ENCODE results near the gene BEST4.

Gene BEST4

DNA sequence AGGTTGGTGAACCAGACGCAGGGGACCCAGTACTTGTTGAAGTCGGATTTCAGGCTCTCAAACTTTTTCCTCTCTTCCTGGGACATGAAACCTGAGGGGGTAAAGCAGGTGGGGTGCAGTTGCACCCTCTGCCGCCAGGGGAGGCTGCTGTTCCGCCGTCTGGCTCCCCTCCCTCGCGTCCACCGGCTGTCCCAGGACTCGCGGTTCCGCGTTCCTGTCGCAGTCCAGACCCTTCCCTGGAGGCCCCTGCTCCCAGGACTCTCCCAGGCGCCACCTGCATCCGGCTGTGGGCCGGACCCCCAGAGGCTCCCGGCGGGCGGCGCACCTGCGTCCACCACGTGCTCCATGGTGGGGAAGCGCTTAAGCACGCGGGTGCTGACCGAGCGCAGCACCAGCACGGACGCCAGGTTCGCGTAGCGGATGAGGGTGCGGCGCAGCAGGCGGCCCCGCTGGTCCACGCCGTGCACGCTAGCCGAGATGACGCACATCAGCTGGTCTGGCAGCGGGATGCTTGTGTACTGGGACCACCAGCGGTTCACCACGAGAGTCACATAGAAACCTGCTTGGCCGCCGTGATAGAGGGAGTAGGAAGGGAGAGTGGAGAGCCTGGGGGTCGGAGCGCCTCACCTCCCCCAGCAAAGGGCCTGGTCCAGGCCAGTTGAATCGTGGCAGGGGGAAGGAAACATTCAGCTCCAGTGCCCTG is 1.7 kb downstream of the BEST4 start:
- DNase-seq (ENCODE audit: low read depth in 1 of 2, low spot score in 1 of 2), result peak; percentile 69 to 81
- Histone ChIP-seq H3K27me3 (ENCODE audit: insufficient read depth, poor library complexity, severe bottlenecking) (no peaks in the 10 kb centered on the region), H3K4me3 (replicated peaks; ENCODE audit: insufficient read depth, low read length) (peak overlapping the region; percentile 34), H3K27ac (replicated peaks) (peak overlapping the region; percentile 35)
- TF ChIP-seq, protein P1, sequence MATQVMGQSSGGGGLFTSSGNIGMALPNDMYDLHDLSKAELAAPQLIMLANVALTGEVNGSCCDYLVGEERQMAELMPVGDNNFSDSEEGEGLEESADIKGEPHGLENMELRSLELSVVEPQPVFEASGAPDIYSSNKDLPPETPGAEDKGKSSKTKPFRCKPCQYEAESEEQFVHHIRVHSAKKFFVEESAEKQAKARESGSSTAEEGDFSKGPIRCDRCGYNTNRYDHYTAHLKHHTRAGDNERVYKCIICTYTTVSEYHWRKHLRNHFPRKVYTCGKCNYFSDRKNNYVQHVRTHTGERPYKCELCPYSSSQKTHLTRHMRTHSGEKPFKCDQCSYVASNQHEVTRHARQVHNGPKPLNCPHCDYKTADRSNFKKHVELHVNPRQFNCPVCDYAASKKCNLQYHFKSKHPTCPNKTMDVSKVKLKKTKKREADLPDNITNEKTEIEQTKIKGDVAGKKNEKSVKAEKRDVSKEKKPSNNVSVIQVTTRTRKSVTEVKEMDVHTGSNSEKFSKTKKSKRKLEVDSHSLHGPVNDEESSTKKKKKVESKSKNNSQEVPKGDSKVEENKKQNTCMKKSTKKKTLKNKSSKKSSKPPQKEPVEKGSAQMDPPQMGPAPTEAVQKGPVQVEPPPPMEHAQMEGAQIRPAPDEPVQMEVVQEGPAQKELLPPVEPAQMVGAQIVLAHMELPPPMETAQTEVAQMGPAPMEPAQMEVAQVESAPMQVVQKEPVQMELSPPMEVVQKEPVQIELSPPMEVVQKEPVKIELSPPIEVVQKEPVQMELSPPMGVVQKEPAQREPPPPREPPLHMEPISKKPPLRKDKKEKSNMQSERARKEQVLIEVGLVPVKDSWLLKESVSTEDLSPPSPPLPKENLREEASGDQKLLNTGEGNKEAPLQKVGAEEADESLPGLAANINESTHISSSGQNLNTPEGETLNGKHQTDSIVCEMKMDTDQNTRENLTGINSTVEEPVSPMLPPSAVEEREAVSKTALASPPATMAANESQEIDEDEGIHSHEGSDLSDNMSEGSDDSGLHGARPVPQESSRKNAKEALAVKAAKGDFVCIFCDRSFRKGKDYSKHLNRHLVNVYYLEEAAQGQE (IDR thresholded peaks at IDR 0.05; ENCODE audit: insufficient replicate concordance, low read depth), result peak; percentile 14
- TF ChIP-seq SPI1 (IDR thresholded peaks at IDR 0.05; ENCODE audit: borderline replicate concordance, low read depth) (peak; percentile 11; the same call in 1 of the 2 replicates), GABPA (IDR thresholded peaks at IDR 0.05; ENCODE audit: low read depth) (no peak), POLR2AphosphoS5 (IDR thresholded peaks at IDR 0.05; ENCODE audit: low read depth) (peak; percentile 87)
- TF ChIP-seq, protein P2, sequence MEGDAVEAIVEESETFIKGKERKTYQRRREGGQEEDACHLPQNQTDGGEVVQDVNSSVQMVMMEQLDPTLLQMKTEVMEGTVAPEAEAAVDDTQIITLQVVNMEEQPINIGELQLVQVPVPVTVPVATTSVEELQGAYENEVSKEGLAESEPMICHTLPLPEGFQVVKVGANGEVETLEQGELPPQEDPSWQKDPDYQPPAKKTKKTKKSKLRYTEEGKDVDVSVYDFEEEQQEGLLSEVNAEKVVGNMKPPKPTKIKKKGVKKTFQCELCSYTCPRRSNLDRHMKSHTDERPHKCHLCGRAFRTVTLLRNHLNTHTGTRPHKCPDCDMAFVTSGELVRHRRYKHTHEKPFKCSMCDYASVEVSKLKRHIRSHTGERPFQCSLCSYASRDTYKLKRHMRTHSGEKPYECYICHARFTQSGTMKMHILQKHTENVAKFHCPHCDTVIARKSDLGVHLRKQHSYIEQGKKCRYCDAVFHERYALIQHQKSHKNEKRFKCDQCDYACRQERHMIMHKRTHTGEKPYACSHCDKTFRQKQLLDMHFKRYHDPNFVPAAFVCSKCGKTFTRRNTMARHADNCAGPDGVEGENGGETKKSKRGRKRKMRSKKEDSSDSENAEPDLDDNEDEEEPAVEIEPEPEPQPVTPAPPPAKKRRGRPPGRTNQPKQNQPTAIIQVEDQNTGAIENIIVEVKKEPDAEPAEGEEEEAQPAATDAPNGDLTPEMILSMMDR (IDR thresholded peaks at IDR 0.05; ENCODE audit: insufficient read depth, low read length), result peak; percentile 98

DNA sequence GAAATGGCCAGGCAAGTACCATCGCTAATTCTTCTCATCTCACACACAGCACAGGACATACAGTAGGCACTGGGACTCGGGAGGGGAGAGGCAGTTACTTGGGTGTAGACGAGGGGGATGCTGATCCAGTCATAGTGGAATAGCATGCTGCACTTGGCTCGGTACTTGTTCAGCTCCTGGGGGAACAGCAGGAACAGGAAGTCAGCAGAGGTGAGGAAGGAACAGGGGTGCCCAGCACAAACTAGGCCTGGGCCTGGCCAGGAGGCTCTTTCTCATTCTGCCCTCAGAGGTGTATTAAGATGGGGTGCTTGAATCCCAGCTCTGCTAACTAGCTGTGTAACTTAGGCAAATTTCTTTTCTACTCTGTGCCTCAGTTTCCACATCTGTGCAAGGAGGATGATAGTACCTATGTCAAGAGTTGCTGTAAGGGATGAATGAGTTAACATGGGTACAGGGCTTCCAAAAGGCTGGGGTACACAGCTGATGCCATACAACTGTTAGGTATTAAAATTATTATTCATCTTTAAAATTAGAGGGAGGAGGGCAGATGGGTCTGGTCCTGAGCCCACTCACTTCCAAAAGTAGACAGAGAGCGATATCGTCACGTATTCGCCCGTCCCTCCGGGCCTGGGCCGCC is 2.4 kb downstream of the BEST4 start:
- no peak for TF ChIP-seq SPI1 (IDR thresholded peaks at IDR 0.05; ENCODE audit: borderline replicate concordance, low read depth)
- TF ChIP-seq, protein P1 (IDR thresholded peaks at IDR 0.05; ENCODE audit: insufficient replicate concordance, low read depth), result no peak
- no peak for DNase-seq (ENCODE audit: low read depth in 1 of 2, low spot score in 1 of 2)
- Histone ChIP-seq H3K4me3 (replicated peaks; ENCODE audit: insufficient read depth, low read length) (peak overlapping the region; percentile 34), H3K27me3 (ENCODE audit: insufficient read depth, poor library complexity, severe bottlenecking) (no peaks in the 10 kb centered on the region), H3K27ac (replicated peaks) (no peak overlapping the region)

DNA sequence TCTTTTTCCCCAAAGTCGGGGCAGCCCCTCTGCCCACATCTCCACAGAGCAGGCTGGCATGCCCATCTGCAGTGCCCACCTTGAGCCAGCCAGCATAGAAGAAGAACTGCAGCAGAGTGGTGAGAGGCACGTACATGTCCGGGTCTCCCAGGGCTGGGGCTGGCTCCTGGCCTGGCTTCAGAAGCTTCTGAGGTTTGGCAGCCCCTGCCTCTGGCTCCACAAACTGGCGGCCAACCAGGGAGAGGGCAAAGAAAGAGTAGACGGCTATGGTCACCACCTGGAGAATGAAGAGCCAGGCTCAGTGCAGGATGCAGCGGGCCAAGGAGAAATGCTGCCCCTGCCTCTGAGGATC is 3.0 kb downstream of the BEST4 start:
- Histone ChIP-seq H3K27me3 (ENCODE audit: insufficient read depth, poor library complexity, severe bottlenecking) (no peaks in the 10 kb centered on the region), H3K27ac (replicated peaks) (no peak overlapping the region), H3K4me3 (replicated peaks; ENCODE audit: insufficient read depth, low read length) (no peak overlapping the region)
- TF ChIP-seq POLR2AphosphoS5 (IDR thresholded peaks at IDR 0.05; ENCODE audit: low read depth) (no peak), GABPA (IDR thresholded peaks at IDR 0.05; ENCODE audit: low read depth) (no peak), SPI1 (IDR thresholded peaks at IDR 0.05; ENCODE audit: borderline replicate concordance, low read depth) (no peak)
- TF ChIP-seq, protein P1 (IDR thresholded peaks at IDR 0.05; ENCODE audit: insufficient replicate concordance, low read depth), result no peak
- TF ChIP-seq, protein P2 (IDR thresholded peaks at IDR 0.05; ENCODE audit: insufficient read depth, low read length), result no peak
- DNase-seq (ENCODE audit: low read depth in 1 of 2, low spot score in 1 of 2), result no peak

Data from HL-60 (cell line).